Measurements from ENCODE around the gene CMAS.
"Not testable (repeated sequence)": the region's sequence is repeated elsewhere in the genome, so short reads cannot be mapped to it uniquely, and the experiment has no call there.

The CMAS gene

GRCh38 chr12:22048351-22049041, 2.5 kb downstream of the CMAS start:
- DNase-seq, result no peak

- no peak for DNase-seq
Observed at GRCh38 chr12:22050078-22050477, 4.1 kb downstream of the CMAS start.

- DNase-seq, result no peak
Observed at GRCh38 chr12:22051114-22051698, 5.2 kb downstream of the CMAS start.

GRCh38 chr12:22052994-22053393, 7.0 kb downstream of the CMAS start:
- DNase-seq, result not testable (repeated sequence)

GRCh38 chr12:22054155-22054554, 8.1 kb downstream of the CMAS start:
- DNase-seq, result no peak

GRCh38 chr12:22056607-22057006, 10.6 kb downstream of the CMAS start:
- no peak for DNase-seq

GRCh38 chr12:22059976-22060647, 14.1 kb downstream of the CMAS start:
- no peak for DNase-seq

GRCh38 chr12:22064968-22065367, 18.9 kb downstream of the CMAS start:
- no peak for DNase-seq

GRCh38 chr12:22066310-22066709, 20.3 kb downstream of the CMAS start:
- DNase-seq, result no peak

- no peak for DNase-seq
Observed at GRCh38 chr12:22069851-22070250, 23.8 kb downstream of the CMAS start.

GRCh38 chr12:22082190-22082701, 36.2 kb downstream of the CMAS start:
- DNase-seq, result no peak

- no peak for DNase-seq
Observed at GRCh38 chr12:22083167-22083566, 37.1 kb downstream of the CMAS start.

GRCh38 chr12:22084852-22085251, 38.8 kb downstream of the CMAS start:
- no peak for DNase-seq

- DNase-seq, result no peak
Observed at GRCh38 chr12:22088886-22089285, 42.9 kb downstream of the CMAS start.

- no peak for DNase-seq
Observed at GRCh38 chr12:22089486-22089885, 43.5 kb downstream of the CMAS start.

GRCh38 chr12:22099062-22099461, 53.0 kb downstream of the CMAS start:
- not testable (repeated sequence) for DNase-seq

GRCh38 chr12:22100958-22101748, 55.1 kb downstream of the CMAS start:
- DNase-seq, result no peak

GRCh38 chr12:22101749-22102243, 55.8 kb downstream of the CMAS start:
- DNase-seq, result no peak

- DNase-seq, result no peak
Observed at GRCh38 chr12:22103418-22103817, 57.4 kb downstream of the CMAS start.

- no peak for DNase-seq
Observed at GRCh38 chr12:22105542-22105941, 59.5 kb downstream of the CMAS start.

- no peak for DNase-seq
Observed at GRCh38 chr12:22110176-22110575, 64.2 kb downstream of the CMAS start.
